GM13977 (cell line): ENCODE results near the gene MORN4.

Source experiments
- DNase-seq: peaks from one replicate; pipeline ENCODE4 v3.0.0; 2012; ENCODE audit warnings: low spot score
- in situ Hi-C: fragments of 300-500 bp; cut with MboI; formaldehyde crosslinking; loops from one replicate; pipeline ENCODE4 v1.12.0; 2022; ENCODE audit warnings: low sequenced_read_pairs, low pct_unique_long_range_greater_than_20kb, mixed read lengths, inconsistent platforms; ENCODE audit not compliant: unreplicated experiment
- TF ChIP-seq, protein P1 (sequence below): IDR thresholded peaks from 2 replicates; pipeline ENCODE4 v1.5.1; 2012; ENCODE audit warnings: mild to moderate bottlenecking, control low read depth; ENCODE audit not compliant: insufficient read depth; ENCODE audit errors: extremely low read depth, missing control alignments

Gene MORN4

DNA sequence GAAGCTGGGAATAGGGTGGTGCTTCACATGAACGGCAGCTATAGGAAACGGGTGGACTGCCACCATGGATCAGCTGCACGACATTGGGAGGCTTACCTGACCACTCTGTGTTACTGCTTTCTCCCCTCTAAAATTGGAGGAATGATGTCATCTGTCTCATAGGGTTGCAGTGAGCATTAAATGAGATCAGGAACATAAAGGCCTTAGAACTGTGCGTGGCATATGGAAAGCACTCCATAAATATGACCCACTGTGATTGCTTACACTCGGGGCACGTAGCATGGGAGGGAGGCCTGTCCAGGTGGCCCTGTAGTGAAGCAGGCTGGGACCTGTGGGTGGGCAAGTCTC is 34.1 kb downstream of the MORN4 start:
- in situ Hi-C loops, result no loop called here
- TF ChIP-seq, protein P1, sequence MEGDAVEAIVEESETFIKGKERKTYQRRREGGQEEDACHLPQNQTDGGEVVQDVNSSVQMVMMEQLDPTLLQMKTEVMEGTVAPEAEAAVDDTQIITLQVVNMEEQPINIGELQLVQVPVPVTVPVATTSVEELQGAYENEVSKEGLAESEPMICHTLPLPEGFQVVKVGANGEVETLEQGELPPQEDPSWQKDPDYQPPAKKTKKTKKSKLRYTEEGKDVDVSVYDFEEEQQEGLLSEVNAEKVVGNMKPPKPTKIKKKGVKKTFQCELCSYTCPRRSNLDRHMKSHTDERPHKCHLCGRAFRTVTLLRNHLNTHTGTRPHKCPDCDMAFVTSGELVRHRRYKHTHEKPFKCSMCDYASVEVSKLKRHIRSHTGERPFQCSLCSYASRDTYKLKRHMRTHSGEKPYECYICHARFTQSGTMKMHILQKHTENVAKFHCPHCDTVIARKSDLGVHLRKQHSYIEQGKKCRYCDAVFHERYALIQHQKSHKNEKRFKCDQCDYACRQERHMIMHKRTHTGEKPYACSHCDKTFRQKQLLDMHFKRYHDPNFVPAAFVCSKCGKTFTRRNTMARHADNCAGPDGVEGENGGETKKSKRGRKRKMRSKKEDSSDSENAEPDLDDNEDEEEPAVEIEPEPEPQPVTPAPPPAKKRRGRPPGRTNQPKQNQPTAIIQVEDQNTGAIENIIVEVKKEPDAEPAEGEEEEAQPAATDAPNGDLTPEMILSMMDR, result no peak
- no peak for DNase-seq

DNA sequence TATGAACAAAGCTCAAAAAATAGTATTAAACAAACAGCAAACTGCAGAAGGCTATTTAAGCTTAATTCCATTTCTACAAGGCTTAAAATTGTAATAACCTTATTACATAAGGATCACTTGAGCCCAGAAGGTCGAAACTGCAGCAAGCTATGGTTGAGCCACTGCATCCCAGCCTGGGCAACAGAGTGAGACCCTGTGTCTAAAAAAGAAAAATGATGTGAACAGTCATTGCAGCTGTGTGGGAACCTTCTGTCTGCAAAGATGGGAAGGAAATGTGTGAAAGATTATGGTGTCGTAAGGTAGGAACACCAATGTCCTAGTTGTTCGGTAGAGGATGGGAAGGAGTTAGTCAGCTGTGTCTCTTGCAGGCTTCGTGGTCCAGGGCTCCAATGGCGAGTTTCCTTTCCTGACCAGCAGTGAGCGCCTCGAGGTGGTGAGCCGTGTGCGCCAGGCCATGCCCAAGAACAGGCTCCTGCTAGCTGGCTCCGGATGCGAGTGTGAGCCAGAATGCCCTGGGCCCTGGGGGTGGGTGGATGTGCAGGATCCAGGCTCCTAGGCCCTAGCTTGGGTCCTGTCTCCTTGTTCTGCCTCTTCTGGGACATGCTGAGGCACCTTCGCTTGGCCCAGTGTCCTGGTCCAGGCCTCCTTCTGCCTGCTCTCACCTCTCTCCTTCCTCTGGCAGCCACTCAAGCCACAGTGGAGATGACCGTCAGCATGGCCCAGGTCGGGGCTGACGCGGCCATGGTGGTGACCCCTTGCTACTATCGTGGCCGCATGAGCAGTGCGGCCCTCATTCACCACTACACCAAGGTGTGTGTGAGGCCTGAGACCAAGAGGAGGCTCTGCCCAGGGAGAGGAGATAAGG is 34.7 kb downstream of the MORN4 start:
- TF ChIP-seq, protein P1, result no peak
- no peak for DNase-seq
- in situ Hi-C loops, result no loop called here

- in situ Hi-C loops, result no loop called here
- DNase-seq, result no peak
- TF ChIP-seq, protein P1, result no peak
These were observed 35.5 kb downstream of the MORN4 start for GRCh38 chr10:97597778-97598177.

GRCh38 chr10:97596101-97597082 is 36.9 kb downstream of the MORN4 start:
- TF ChIP-seq, protein P1, result no peak
- no peak for DNase-seq
- in situ Hi-C loops, result no loop called here

- DNase-seq, result no peak
- TF ChIP-seq, protein P1, result no peak
- in situ Hi-C loops, result no loop called here
These were observed 39.9 kb downstream of the MORN4 start for GRCh38 chr10:97593421-97593820.

DNA sequence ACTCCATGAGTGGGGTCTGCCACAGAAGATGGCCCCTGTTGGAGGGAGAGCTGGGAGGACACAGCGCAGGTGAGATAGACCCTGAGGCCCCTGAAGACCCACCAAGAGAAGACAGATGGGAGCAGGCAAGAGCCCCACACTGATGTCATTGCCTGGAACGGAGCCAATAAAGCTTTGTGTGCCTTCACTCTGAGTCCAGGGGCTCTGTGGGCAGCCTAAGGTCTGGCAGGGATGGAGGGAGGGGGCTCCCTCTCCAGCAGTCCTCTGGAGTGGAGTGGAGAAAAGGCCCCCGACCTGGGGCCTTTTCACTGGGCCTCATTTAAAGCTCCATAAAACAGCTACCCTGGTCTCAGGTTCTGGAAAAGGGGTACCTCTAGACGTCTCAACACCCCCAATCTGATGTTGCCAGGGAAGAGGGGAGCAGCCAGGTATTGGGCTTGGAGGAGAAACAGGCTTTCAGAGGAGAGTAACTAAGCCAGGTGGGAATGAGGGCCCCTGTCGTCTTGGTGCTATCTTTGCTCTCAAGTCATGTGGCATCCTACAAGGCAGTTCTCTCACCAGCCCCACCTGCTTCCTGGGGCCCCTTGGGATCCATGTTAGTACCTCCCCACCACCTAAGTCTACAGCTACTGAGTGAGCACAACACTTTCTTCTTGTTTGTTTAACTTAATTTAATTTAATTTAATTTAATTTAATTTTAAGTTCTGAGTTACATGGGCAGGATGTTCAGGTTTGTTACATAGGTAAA is 42.4 kb downstream of the MORN4 start:
- TF ChIP-seq, protein P1, result no peak
- no peak for DNase-seq
- in situ Hi-C loops, result no loop called here
